Fibroblast of skin of abdomen (primary cell): ENCODE results near the gene HDC.

ENCODE experiments used
- DNase-seq: peaks from one replicate; pipeline ENCODE4 v3.0.0-alpha.2; 2013

Gene HDC

DNA sequence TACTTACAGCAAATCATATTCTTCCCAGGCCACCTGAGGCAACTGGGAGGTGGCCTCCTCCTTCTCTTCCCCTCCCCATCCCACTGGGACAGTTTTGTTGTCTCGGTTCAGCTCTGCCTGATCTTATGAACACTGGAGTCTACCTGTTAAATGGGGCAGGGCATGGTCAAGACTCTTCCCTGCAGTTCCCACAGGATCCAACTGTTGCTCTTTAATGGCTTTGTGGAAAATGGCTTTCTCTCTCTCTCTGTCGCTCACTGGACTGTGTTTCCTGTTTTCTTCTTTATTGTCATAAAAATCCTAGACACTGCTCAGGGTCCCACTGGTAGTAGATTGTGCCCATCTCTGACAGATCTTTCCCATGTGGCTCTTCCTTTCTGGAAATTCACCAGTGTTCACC, 43.3 kb downstream of the HDC start:
- no peak for DNase-seq

- peak; percentile 5 for DNase-seq
These were observed 45.7 kb downstream of the HDC start for GRCh38 chr15:50219820-50220219.

GRCh38 chr15:50218691-50219090, 46.8 kb downstream of the HDC start:
- DNase-seq: no peak

DNA sequence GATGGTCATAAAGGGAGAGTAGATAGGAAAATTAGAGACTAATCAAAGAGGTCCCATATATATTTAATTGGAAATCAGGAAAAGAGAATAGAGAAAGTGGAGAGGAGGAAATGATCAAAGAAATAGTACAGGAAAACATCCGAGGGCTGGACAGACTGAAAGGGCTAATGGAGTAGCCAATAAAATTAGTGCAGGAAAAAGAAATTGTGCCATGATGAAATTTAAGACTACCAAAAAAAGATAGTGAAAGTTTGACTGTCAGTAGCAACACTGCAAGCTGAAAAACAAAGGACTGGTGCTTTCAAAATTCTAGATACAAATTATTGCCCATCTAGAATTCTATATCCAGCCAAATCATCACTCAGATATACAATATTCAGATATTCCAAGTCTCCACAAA, 47.2 kb downstream of the HDC start:
- no peak for DNase-seq

DNA sequence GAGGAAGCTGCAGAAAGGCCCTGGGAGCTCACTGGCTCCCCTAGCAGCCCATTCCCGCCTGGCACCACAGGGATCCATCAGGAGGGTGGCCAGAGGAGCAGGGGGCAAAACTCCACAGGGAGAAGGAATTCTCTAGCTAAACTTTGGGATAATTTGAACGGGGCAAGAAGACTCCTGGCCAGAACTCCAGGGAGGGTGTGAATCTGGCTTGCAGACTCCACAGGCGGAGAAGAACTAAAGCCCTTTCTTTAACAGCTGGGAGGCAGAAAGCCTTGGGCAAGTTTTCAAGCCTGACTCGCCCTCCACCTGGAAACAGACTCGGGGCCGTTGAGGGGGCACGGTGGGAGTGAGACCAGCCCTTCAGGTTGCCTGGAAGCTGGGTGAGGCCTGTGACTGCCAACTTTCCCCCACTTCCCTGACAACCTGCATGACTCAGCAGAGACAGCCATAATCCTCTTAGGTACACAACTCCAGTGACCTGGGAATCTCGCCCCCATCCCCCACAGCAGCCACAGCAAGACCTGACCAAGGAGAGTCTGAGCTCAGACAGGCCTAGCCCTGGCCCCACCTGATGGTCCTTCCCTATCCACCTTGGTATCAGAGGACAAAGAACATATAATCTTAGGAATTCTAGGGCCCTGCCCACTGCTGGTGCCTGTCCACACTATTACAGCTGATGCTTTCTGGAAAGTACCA, 54.9 kb downstream of the HDC start:
- DNase-seq: no peak

DNA sequence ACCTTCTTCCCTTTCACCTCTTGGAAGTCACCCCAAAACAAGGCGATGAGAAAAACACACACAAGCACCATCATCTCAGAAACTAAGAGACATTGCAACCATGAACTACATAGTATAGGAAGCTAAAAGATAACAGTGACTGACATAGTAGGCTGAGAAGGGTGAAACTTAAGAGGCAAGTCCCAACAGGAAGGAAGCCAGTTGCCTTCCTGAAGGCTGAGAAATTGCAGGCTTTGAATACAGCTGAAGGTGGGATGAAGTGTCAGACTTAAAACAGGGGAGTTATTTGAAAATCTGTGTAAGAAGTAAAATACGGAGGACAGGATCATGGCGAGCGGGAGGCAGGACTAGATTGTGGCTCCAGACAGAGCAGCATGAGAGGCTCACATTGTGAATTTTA, 55.7 kb downstream of the HDC start:
- DNase-seq: no peak

- no peak for DNase-seq
These were observed 59.5 kb downstream of the HDC start for GRCh38 chr15:50206020-50206419.

- DNase-seq: no peak
These were observed 63.5 kb downstream of the HDC start for GRCh38 chr15:50202003-50202402.

DNA sequence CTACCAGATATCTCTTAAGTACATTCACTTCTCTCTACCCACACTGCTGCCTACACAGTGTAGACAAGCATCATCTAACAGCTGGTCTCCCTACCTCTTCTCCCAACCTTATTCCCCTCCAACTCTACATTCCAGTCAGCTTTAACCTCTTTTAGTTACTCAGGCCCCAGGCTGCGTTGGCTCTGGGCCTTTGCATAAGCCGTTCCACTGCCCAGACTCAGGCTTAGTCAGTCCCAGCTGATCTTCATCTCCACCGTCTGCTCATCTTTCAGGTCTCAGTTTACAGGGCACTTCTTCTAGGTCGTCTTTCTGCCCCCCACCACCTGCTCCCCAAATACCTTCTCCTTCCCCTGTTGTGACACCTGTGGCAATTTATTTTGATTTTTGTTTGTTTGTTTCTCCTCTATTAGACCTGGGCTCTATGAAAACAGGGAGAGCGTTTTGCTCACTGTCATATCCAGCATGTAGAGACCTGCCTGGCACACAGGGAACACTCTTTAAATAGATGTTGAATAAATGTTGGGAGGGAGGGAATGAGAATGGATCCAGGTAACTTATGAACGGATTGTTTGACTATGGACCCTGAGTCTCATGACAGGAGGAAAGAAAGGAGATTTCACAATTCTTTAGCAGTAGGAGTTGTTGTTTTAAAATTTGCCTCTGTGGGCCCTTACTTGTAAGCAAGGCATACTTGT, 72.5 kb downstream of the HDC start:
- no peak for DNase-seq

- DNase-seq: no peak
These were observed 73.4 kb downstream of the HDC start for GRCh38 chr15:50192164-50192563.
